GM12878 (cell line): ENCODE results near the gene WWC2. TPM values are rescaled to one million over a fixed set of nuclear protein-coding genes. Genes with fewer than 3 reads are reported as not detected.

Source experiments
- ATAC-seq: fragments of 200-7000 bp; cut with Tn5 transposase; 3 replicates; pipeline ENCODE4 v1.9.1; 2020; ENCODE audit warnings: mild to moderate bottlenecking, moderate library complexity
- BruUV-seq: library from RNA; stranded (reverse); fragments of 400-500 nt; replicated peaks from 2 replicates; lab custom pipeline; 2021; lab: Mats Ljungman, UMichigan
- CTCF ChIA-PET: fragments of 300-600 bp; sonication (Branson Sonifier 250); formaldehyde crosslinking; extraction: SDS; loops from one replicate; lab custom pipeline; 2021; ENCODE audit warnings: inconsistent platforms; lab: Yijun Ruan, JAX
- POLR2A ChIA-PET: fragments of 350-600 bp; formaldehyde crosslinking; extraction: SDS; loops from one replicate; lab custom pipeline; 2021; ENCODE audit warnings: inconsistent platforms; lab: Charles Lee
- RAD21 ChIA-PET: fragments of 300-600 bp; sonication (Branson Sonifier 250); formaldehyde crosslinking; loops from one replicate; lab custom pipeline; 2023; ENCODE audit warnings: antibody characterized with exemption; ENCODE audit not compliant: unreplicated experiment; lab: Charles Lee
- SMC1A ChIA-PET: fragments of 300-600 bp; sonication (Branson Sonifier 250); formaldehyde crosslinking; loops from one replicate; lab custom pipeline; 2023; ENCODE audit not compliant: unreplicated experiment, uncharacterized antibody; lab: Charles Lee
- DNase-seq: peaks from one replicate; pipeline ENCODE4 v3.0.0-alpha.2; 2011; ENCODE audit warnings: low read depth, low spot score
- FAIRE-seq: peaks from 3 replicates; lab custom pipeline; 2011; peaks lifted over from hg19 to GRCh38; lab: Jason Lieb, UNC
- H2AFZ ChIP-seq: 2 replicates; pipeline ENCODE4 v1.6.0; 2011; ENCODE audit warnings: low read depth, low read length, control low read depth; ENCODE audit not compliant: control insufficient read depth
- H3K27ac ChIP-seq: 2 replicates; pipeline ENCODE4 v1.5.1; 2011; ENCODE audit warnings: control low read depth; ENCODE audit not compliant: control insufficient read depth, insufficient read depth
- H3K27me3 ChIP-seq, 2 experiments: replicated peaks in 1 of 2; 2 replicates each; pipeline versions ENCODE4 v1.6.0 to v1.6.1; 2011; ENCODE audit warnings: low read length in 1 of 2; ENCODE audit not compliant: control insufficient read depth in 2 of 2, insufficient read depth in 2 of 2
- H3K36me3 ChIP-seq, 2 experiments: 2 replicates each; pipeline ENCODE4 v1.5.1; 2011; ENCODE audit warnings: low read length in 1 of 2; ENCODE audit not compliant: control insufficient read depth in 2 of 2, insufficient read depth in 2 of 2
- H3K4me1 ChIP-seq: 2 replicates; pipeline ENCODE4 v1.6.1; 2011; ENCODE audit warnings: mild to moderate bottlenecking, low read length, moderate library complexity, mixed read lengths; ENCODE audit not compliant: control insufficient read depth, insufficient read depth
- H3K4me2 ChIP-seq: 2 replicates; pipeline ENCODE4 v1.6.0; 2011; ENCODE audit warnings: control low read depth; ENCODE audit not compliant: control insufficient read depth, insufficient read depth
- H3K4me3 ChIP-seq: fragments of 200-600 bp; sonication (generic); 2 replicates; pipeline ENCODE4 v1.5.1; 2016
- H3K79me2 ChIP-seq: 2 replicates; pipeline ENCODE4 v1.6.0; 2011; ENCODE audit warnings: low read length; ENCODE audit not compliant: control insufficient read depth, insufficient read depth
- H3K9ac ChIP-seq: 2 replicates; pipeline ENCODE4 v1.8.0; 2011; ENCODE audit warnings: low read length, control low read depth, mixed read lengths; ENCODE audit not compliant: control insufficient read depth, insufficient read depth
- H3K9me3 ChIP-seq: replicated peaks from 3 replicates; pipeline ENCODE4 v1.5.1; 2011; ENCODE audit warnings: mild to moderate bottlenecking, low read length; ENCODE audit not compliant: control insufficient read depth, insufficient read depth
- H4K20me1 ChIP-seq: 2 replicates; pipeline ENCODE4 v1.6.0; 2011; ENCODE audit not compliant: control insufficient read depth, insufficient read depth
- ASH2L ChIP-seq: fragments of 300-600, 200-600 bp; sonication (generic); IDR thresholded peaks from 2 replicates; pipeline ENCODE4 v1.6.1; 2017; ENCODE audit warnings: low read depth, mild to moderate bottlenecking, borderline replicate concordance
- BACH1 ChIP-seq: fragments of 450-650 bp; IDR thresholded peaks from 2 replicates; pipeline ENCODE4 v1.6.1; 2017; ENCODE audit warnings: mild to moderate bottlenecking, borderline replicate concordance
- CHD1 ChIP-seq: IDR thresholded peaks from 2 replicates; pipeline ENCODE4 v1.6.1; 2012; ENCODE audit warnings: low read depth, low read length, improper control_type of control experiment
- EP300 ChIP-seq, 2 experiments: fragments of 150-350 bp in 1 of 2; IDR thresholded peaks; 2 replicates each; pipeline ENCODE4 v1.6.1; 2011 to 2012; ENCODE audit warnings: low read depth in 2 of 2, low read length in 2 of 2, borderline replicate concordance in 1 of 2, improper control_type of control experiment in 1 of 2, inconsistent platforms in 1 of 2; ENCODE audit not compliant: control insufficient read depth in 1 of 2
- ETV6 ChIP-seq, 2 experiments: fragments of 450-650 bp in 1 of 2; IDR thresholded peaks in 1 of 2; conservative IDR thresholded peaks in 1 of 2; 2 replicates each; pipeline ENCODE4 v1.6.1; 2014; ENCODE audit warnings: antibody characterized with exemption in 1 of 2, borderline replicate concordance in 1 of 2, low read depth in 1 of 2, mild to moderate bottlenecking in 1 of 2, moderate library complexity in 1 of 2
- HDAC6 ChIP-seq: fragments of 200-600 bp; sonication (generic); IDR thresholded peaks from one replicate; pipeline ENCODE4 v1.8.0; 2017; ENCODE audit warnings: antibody characterized with exemption; ENCODE audit not compliant: unreplicated experiment
- NR2C1 ChIP-seq: fragments of 450-650 bp; IDR thresholded peaks from 2 replicates; pipeline ENCODE4 v1.6.1; 2017; ENCODE audit warnings: antibody characterized with exemption, mild to moderate bottlenecking, moderate library complexity
- PML ChIP-seq: IDR thresholded peaks from 2 replicates; pipeline ENCODE4 v1.6.1; 2012; ENCODE audit warnings: low read length, inconsistent platforms
- SRF ChIP-seq, 2 experiments: IDR thresholded peaks; 2 replicates each; pipeline ENCODE4 v1.6.1; 2011; ENCODE audit warnings: low read depth in 2 of 2, low read length in 2 of 2, mild to moderate bottlenecking in 1 of 2, moderate library complexity in 1 of 2
- SUZ12 ChIP-seq: fragments of 200-600 bp; sonication (generic); IDR thresholded peaks from one replicate; pipeline ENCODE4 v1.6.1; 2018; ENCODE audit warnings: antibody characterized with exemption, mild to moderate bottlenecking; ENCODE audit not compliant: unreplicated experiment
- USF1 ChIP-seq: IDR thresholded peaks from 2 replicates; pipeline ENCODE4 v1.6.1; 2011; ENCODE audit warnings: borderline replicate concordance, low read depth, mild to moderate bottlenecking, moderate library complexity, mixed read lengths, low read length; ENCODE audit not compliant: insufficient read depth; ENCODE audit errors: extremely low read length
- ZBTB33 ChIP-seq: fragments of 450-650 bp; IDR thresholded peaks from 2 replicates; pipeline ENCODE4 v1.6.1; 2017; ENCODE audit warnings: mild to moderate bottlenecking
- WGBS: methylation state at CpG from one replicate; pipeline ENCODE4 v1.1.6; 2016; ENCODE audit warnings: low lambda C conversion rate; ENCODE audit not compliant: insufficient replicate concordance, insufficient coverage; ENCODE audit errors: missing lambda C conversion rate; 5-methylcytosine and 5-hydroxymethylcytosine counted together
- in situ Hi-C: fragments of 300-500 bp; cut with MboI; formaldehyde crosslinking; loops from 9 replicates; pipeline ENCODE4 v1.14.3; 2018; ENCODE audit warnings: mixed read lengths
- intact Hi-C: fragments of 100-400 bp; cut with micrococcal nuclease; formaldehyde crosslinking; loops from one replicate; pipeline ENCODE4 v1.14.2; 2022; ENCODE audit not compliant: unreplicated experiment
- polyA plus RNA-seq, 11 experiments: library from polyadenylated mRNA; depleted of rRNA in 4 of 11; unstranded in 6 of 11; stranded (reverse) in 5 of 11; fragments of >200 nt; fragmentation: Nextera tagmentation in 4 of 11; fragmentation: Illumina TruSeq in 1 of 11; extraction: Ambion mirVana in 4 of 11; extraction: Trizol in 1 of 11; gene quantifications; 1 replicate in 1 of 11; 2 replicates in 10 of 11; pipeline versions ENCODE4 v1.2.1 to v1.2.3, GENCODE V29; 2011 to 2016; ENCODE audit warnings: inconsistent platforms in 2 of 11, missing spikeins in 2 of 11, low read depth in 1 of 11
- total RNA-seq, 4 experiments: library from RNA; depleted of rRNA in 3 of 4; stranded (reverse); fragments of >200 nt in 3 of 4; fragmentation: Illumina TruSeq in 1 of 4; extraction: Trizol in 1 of 4; gene quantifications; 2 replicates each; pipeline versions ENCODE4 v1.2.1 to v1.2.3, GENCODE V29; 2013 to 2021
- TF ChIP-seq, protein P1 (sequence below): fragments of 450-650 bp; formaldehyde crosslinking; IDR thresholded peaks from 2 replicates; pipeline ENCODE4 v1.5.0; 2022; ENCODE audit warnings: mild to moderate bottlenecking, missing genetic modification characterization
- TF ChIP-seq, protein P2 (sequence below): fragments of 450-650 bp; IDR thresholded peaks from 2 replicates; pipeline ENCODE4 v1.6.1; 2016; ENCODE audit warnings: mild to moderate bottlenecking

WWC2 gene
- total and polyA plus RNA-seq, 10 of the 15 experiments (the other 5 are each of a cell fraction or from before 2014, with no cell fraction given): 0.02 to 0.72 (median 0.06) TPM; not detected in 3

GRCh38 chr4:183141997-183142396 lies 42.9 kb downstream of the WWC2 start:
- Histone ChIP-seq H3K4me3 (no peak overlapping the region), H3K79me2 (no peaks in the 10 kb centered on the region), H3K27me3 (peaks cover 0 to 3% of the 10 kb centered on the region in 2 experiments; a peak in 1 of 4 replicates), H3K9ac (no peak overlapping the region), H3K36me3 (no peaks in the 10 kb centered on the region), H3K9me3 (no peaks in the 10 kb centered on the region), H3K4me2 (no peak overlapping the region), H3K4me1 (no peaks in the 10 kb centered on the region), H4K20me1 (no peaks in the 10 kb centered on the region), H3K27ac (no peak overlapping the region), H2AFZ (no peak overlapping the region)
- FAIRE-seq (no peak), ATAC-seq (no peak), DNase-seq (no peak)
- ChIA-PET SMC1A (no interaction called here), RAD21 (no interaction called here), POLR2A (no interaction called here), CTCF (no interaction called here)
- WGBS: 11% methylated on average over 1 of the region's 1 CpG
- TF ChIP-seq BACH1: no peak
- TF ChIP-seq HDAC6: no peak
- TF ChIP-seq SRF (IDR thresholded peaks at IDR 0.05; ENCODE audit: low read depth in 2 of 2, low read length in 2 of 2): no peak
- TF ChIP-seq SUZ12: no peak
- no peak for TF ChIP-seq PML
- TF ChIP-seq NR2C1: no peak
- TF ChIP-seq USF1: no peak
- no peak for TF ChIP-seq EP300 (IDR thresholded peaks at IDR 0.05; ENCODE audit: borderline replicate concordance in 1 of 2, control insufficient read depth in 1 of 2, low read depth in 2 of 2, low read length in 2 of 2)
- no peak for TF ChIP-seq ZBTB33
- no peak for TF ChIP-seq ETV6 (conservative IDR thresholded peaks at IDR 0.05 in 1 of 2, IDR thresholded peaks at IDR 0.05 in 1 of 2; ENCODE audit: borderline replicate concordance in 1 of 2, low read depth in 1 of 2)
- TF ChIP-seq, protein P1, sequence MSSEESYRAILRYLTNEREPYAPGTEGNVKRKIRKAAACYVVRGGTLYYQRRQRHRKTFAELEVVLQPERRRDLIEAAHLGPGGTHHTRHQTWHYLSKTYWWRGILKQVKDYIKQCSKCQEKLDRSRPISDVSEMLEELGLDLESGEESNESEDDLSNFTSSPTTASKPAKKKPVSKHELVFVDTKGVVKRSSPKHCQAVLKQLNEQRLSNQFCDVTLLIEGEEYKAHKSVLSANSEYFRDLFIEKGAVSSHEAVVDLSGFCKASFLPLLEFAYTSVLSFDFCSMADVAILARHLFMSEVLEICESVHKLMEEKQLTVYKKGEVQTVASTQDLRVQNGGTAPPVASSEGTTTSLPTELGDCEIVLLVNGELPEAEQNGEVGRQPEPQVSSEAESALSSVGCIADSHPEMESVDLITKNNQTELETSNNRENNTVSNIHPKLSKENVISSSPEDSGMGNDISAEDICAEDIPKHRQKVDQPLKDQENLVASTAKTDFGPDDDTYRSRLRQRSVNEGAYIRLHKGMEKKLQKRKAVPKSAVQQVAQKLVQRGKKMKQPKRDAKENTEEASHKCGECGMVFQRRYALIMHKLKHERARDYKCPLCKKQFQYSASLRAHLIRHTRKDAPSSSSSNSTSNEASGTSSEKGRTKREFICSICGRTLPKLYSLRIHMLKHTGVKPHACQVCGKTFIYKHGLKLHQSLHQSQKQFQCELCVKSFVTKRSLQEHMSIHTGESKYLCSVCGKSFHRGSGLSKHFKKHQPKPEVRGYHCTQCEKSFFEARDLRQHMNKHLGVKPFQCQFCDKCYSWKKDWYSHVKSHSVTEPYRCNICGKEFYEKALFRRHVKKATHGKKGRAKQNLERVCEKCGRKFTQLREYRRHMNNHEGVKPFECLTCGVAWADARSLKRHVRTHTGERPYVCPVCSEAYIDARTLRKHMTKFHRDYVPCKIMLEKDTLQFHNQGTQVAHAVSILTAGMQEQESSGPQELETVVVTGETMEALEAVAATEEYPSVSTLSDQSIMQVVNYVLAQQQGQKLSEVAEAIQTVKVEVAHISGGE (CRISPR knock-in tag): no peak
- TF ChIP-seq, protein P2, sequence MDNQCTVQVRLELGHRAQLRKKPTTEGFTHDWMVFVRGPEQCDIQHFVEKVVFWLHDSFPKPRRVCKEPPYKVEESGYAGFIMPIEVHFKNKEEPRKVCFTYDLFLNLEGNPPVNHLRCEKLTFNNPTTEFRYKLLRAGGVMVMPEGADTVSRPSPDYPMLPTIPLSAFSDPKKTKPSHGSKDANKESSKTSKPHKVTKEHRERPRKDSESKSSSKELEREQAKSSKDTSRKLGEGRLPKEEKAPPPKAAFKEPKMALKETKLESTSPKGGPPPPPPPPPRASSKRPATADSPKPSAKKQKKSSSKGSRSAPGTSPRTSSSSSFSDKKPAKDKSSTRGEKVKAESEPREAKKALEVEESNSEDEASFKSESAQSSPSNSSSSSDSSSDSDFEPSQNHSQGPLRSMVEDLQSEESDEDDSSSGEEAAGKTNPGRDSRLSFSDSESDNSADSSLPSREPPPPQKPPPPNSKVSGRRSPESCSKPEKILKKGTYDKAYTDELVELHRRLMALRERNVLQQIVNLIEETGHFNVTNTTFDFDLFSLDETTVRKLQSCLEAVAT: no peak
- TF ChIP-seq CHD1: no peak
- TF ChIP-seq ASH2L: no peak
- in situ Hi-C loops: no loop called here
- intact Hi-C loops: no loop called here
- BruUV-seq: no TSS peak
